GM21717 (cell line): ENCODE measurements around the gene ADNP.
"Not testable (repeated sequence)": the region's sequence is repeated elsewhere in the genome, so short reads cannot be mapped to it uniquely, and the experiment has no call there.

Source experiments
- ATAC-seq: cut with Tn5 transposase; IDR thresholded peaks from one replicate; pipeline ENCODE4 v1.9.1; 2021; ENCODE audit warnings: mild to moderate bottlenecking, moderate library complexity; ENCODE audit not compliant: unreplicated experiment

Gene ADNP

GRCh38 chr20:50903353-50904051 lies 27.7 kb downstream of the ADNP start:
- ATAC-seq: no peak

- ATAC-seq: no peak
Observed at GRCh38 chr20:50901301-50901700, 29.9 kb downstream of the ADNP start.

- no peak for ATAC-seq
Observed at GRCh38 chr20:50900261-50900660, 31.0 kb downstream of the ADNP start.

GRCh38 chr20:50898475-50898874 lies 32.8 kb downstream of the ADNP start:
- no peak for ATAC-seq

GRCh38 chr20:50895111-50895830 lies 36.0 kb downstream of the ADNP start:
- ATAC-seq: no peak

- no peak for ATAC-seq
Observed at GRCh38 chr20:50893620-50894019, 37.6 kb downstream of the ADNP start.

GRCh38 chr20:50892394-50892793 lies 38.8 kb downstream of the ADNP start:
- ATAC-seq: no peak

GRCh38 chr20:50891138-50891537 lies 40.1 kb downstream of the ADNP start:
- no peak for ATAC-seq

- no peak for ATAC-seq
Observed at GRCh38 chr20:50887576-50887975, 43.7 kb downstream of the ADNP start.

GRCh38 chr20:50886184-50886790 lies 45.0 kb downstream of the ADNP start:
- no peak for ATAC-seq

- no peak for ATAC-seq
Observed at GRCh38 chr20:50885781-50886180, 45.5 kb downstream of the ADNP start.

- ATAC-seq: no peak
Observed at GRCh38 chr20:50885068-50885467, 46.2 kb downstream of the ADNP start.

GRCh38 chr20:50883856-50884255 lies 47.4 kb downstream of the ADNP start:
- no peak for ATAC-seq

- not testable (repeated sequence) for ATAC-seq
Observed at GRCh38 chr20:50881759-50882424, 49.3 kb downstream of the ADNP start.

GRCh38 chr20:50879649-50880550 lies 51.3 kb downstream of the ADNP start:
- no peak for ATAC-seq

GRCh38 chr20:50877232-50877743 lies 53.9 kb downstream of the ADNP start:
- no peak for ATAC-seq

- ATAC-seq: no peak
Observed at GRCh38 chr20:50876816-50877215, 54.4 kb downstream of the ADNP start.

GRCh38 chr20:50876063-50876685 lies 55.1 kb downstream of the ADNP start:
- ATAC-seq: no peak

- no peak for ATAC-seq
Observed at GRCh38 chr20:50874758-50875665, 56.2 kb downstream of the ADNP start.
